ENCODE data around the gene SPTBN2.
"Not testable (repeated sequence)": the region's sequence is repeated elsewhere in the genome, so short reads cannot be mapped to it uniquely, and the experiment has no call there.

Gene SPTBN2

DNA sequence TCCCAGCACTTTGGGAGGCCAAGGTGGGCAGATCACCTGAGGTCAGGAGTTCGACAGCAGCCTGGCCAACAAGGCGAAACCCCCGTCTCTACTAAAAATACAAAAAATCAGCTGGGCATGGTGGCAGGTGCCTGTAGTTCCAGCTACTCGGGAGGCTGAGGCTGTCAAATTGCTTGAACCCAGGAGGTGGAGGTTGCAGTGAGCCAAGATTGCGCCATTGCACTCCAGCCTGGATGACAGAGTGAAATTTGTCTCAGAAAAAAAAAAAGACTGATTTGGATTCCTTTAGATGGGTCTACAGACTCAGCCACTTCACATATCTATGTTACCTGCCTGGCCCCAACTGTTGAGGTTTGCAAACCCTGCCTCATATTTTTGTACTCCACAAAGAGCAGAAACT lies 4.8 kb downstream of the SPTBN2 start:
- DNase-seq (ENCODE audit: low spot score) = not testable (repeated sequence)

DNA sequence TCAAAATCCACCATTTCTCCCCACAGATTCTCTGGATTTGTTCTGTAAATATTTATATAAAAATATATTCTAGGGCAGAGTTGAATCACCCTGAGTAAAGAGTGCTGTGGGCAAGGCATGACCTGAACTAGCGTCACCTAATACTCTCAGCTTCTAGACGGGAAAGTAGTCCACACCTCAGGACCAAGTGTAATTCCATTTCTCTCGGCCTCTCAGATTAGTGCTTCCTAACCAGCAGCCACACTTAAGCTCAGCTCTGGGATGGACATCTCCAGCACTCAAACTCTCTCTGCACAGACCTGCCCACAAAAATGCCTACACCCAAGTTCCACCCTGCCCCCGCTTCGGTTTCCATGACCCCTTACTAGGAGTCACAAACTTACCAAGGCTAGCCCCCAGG lies 5.3 kb downstream of the SPTBN2 start:
- no peak for DNase-seq (ENCODE audit: low spot score)

DNA sequence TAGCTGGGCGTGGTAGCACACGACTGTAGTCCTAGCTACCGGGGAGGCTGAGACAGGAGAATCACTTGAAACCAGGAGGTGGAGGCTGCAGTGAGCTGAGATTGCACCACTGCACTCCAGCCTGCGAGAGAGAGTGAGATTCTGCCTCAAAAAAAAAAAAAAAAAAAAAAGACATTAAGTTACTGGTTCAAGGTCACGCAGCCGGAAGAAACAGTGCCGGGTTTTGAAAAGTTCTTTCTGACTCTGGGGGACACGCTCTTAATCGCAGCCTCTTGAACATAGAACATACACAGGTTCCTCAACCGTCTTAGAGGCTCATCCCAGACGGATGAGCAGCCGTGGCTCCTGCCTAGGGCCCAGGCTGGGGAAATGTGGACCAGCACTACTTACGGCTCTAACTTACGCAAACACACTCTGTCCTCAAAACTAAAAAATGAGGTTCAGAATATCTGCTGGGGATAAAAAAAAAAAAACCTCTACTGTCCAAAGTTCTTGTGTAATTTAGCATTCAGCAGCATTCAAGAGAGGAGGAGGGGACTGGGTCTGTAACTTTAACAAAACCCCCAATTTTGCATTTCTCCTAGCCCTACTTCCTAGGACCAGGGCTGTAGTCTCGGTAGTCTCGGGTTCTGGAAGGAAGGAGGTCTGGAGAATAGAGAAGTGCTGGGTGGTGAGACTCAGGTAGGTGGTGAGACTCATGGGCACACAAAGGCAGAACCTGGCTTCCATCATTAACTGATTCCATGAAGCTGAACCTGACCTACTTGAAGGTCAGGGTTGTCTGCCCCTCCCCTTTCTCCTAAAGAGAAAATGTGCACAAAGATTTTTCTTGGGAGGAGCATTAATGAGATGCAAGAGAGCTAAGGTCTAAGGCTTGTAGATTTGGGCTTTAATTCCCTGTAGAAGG lies 6.0 kb downstream of the SPTBN2 start:
- DNase-seq (ENCODE audit: low spot score) = no peak

DNA sequence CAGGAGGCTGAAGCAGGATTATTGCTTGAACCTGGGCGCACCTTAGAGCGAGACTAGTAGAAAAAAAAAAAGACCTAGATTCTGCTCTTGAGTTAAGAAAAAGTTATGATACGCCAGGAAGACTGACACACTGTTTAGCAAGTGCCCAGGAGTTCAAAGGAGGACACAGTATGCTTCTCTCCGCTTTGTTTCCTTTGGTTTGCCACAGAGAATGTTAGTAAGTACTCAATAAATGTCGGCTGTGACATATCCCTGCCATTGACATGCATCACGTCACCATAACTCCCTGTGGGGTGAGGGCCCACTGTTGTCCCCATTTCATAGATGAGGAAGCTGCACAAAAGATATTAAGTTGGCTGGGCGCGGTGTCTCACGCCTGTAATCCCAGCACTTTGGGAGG lies 7.1 kb downstream of the SPTBN2 start:
- DNase-seq (ENCODE audit: low spot score) = no peak

DNA sequence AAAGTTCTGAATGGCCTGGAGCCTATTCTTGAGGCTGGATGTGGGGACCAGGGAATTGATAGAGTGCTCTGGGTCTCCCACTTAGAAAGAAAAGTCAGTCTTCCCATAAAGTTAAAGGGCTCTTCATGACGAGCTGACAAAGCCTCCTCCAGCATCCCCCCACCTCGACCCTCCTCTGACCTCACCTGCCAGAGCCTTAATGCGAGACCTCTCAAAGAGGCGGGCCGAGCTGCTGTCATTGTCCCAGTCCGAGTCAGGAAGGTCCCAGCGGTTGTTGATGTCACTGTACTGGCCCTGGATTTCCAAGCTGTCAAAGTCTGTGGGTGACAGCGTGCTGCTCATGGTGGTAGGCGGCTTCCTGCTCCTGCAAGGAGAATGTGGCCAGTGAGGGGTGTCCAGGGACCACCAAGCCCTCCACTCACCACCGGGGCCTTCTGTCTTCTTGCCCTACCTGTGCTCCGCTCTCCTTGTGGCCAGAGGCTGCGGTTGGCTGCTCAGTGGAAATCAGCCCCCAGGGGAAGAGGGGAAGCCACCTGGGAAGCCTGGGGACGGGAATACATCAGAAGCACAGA lies 8.0 kb downstream of the SPTBN2 start:
- no peak for DNase-seq (ENCODE audit: low spot score)

DNA sequence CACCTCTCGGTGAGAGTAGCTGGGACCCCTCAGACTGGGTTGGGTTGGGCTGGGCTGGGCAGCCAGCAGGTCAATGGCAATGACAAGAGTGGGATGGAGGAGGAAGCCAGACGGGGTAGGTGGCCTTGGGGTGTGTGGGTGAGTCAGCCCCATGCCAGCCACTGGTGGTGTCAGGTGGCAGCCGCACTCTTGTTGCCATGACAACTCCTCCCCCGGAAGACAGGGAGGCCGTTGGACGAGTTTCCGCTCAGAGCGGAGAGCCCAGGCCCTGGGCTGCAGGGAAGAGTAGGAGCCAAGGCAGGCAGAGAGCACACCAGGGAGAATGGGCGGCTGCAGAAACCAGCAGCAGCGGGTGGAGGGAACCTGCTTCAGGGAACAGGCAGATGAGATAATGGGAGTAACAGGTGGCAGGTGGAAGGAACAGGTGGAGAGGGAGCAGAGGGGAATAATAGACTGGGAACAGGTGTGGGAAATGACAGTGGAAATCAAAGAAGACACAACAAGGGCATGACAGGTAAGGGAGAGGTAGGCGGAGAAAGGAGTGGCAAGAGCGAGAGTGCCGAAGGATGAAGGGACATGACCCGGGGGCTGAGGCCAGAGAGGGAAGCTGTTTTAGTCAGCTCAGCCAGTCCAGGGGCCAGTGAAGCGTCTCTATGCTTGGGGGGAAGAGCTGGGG lies 8.7 kb downstream of the SPTBN2 start:
- DNase-seq (ENCODE audit: low spot score) = no peak

DNA sequence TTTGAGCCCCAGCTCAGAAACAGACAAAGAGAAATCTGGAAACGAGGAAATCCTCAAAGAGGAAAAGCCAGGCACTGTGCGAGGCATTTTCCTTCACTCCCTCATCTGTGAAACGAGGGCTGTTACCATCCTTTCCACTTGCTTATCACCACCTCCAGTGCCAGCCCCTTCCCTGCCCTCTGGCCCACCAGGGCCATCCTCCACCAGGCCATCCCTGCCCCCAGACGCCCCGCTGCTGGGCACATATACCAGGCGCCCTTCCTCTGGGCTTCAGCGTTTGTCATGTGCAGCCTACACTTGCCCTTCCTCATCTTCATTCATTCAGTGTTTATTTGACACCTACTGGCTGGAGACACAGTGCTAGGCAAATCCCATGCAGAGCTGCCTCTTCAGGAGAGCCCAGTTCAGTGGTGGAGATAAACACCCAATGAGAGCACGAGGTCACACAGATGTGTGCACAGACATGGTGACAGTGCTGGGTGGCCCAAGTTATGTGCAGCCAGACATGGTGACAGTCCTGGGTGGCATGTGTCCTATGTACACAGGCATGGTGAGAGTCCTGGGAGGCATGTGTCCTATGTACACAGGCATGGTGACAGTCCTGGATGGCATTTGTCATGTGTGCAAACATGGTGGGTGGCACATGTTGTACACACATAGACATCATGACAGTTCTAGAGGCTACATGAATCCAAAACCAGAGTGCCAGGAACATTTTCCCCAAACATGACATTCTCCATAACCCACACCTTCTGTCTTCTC lies 9.7 kb downstream of the SPTBN2 start:
- no peak for DNase-seq (ENCODE audit: low spot score)

DNA sequence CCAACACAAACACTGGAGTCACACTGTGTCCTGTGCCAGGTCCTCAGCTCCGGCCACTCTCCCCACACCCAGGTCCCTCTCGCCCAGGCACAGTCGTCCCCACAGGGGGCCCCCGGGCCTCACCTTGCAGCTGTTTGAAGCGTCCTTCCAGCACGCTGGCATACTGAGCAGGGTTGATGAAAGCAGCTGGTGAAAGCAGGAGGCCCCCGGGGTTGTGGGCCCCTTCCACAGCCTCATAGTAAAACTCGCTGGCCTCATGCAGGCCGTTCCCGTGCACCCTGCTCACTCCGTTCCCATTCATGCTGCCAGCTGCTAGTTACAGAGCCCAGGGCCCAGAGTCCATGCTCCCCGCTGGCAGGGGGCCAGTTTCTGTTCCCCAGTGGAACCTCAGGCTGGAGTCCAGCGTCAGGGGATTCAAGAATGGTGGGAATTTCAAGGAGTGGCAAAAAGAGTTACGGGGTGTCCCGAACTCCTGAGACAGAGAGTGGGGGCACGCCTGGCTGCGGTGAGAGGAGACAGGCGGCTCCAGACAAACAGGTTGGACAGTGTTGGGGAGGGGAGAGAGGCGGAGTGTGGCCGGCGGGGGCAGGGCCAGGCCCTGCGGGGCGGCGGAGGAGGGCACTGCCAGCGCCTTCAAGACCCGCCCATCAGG lies 10.6 kb downstream of the SPTBN2 start:
- DNase-seq (ENCODE audit: low spot score) = no peak

DNA sequence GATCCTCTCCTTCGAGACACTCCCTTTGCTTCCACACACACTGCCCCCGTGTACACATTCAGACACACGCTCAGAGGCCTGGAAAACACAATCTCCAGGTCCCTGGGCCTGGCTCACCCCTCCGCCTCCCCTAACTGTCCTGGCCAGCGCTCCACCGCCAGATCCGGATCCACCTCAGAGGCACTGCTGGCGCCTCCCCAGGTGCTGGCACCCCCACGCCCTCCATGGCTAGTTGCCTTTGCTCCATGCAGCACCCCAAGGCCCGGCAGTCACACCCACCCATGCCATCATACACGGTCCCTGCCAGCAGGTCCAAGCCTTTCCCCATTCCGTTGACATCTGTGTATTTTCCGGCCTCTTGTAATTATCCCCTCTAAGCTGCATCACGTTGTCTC lies 11.1 kb downstream of the SPTBN2 start:
- no peak for DNase-seq (ENCODE audit: low spot score)

DNA sequence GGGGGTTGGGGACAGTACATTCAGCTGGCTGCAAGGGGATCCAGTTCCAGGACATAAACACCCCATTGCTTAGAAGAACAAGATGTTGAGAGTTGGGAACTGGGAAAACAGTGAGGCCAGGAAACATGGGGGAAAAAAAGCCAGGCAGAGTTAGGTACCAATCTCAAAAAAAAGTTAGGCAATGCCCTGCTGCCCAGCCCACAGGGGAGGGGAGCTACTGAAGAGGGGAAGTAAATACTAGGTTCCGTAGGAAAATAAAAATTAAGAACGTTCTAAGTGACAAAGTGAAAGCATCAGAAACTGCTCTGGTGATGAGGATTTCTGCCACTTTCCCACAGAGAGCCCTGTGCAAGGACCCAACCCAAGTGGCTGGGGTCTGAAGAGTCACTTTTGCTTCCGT lies 12.0 kb downstream of the SPTBN2 start:
- no peak for DNase-seq (ENCODE audit: low spot score)

DNA sequence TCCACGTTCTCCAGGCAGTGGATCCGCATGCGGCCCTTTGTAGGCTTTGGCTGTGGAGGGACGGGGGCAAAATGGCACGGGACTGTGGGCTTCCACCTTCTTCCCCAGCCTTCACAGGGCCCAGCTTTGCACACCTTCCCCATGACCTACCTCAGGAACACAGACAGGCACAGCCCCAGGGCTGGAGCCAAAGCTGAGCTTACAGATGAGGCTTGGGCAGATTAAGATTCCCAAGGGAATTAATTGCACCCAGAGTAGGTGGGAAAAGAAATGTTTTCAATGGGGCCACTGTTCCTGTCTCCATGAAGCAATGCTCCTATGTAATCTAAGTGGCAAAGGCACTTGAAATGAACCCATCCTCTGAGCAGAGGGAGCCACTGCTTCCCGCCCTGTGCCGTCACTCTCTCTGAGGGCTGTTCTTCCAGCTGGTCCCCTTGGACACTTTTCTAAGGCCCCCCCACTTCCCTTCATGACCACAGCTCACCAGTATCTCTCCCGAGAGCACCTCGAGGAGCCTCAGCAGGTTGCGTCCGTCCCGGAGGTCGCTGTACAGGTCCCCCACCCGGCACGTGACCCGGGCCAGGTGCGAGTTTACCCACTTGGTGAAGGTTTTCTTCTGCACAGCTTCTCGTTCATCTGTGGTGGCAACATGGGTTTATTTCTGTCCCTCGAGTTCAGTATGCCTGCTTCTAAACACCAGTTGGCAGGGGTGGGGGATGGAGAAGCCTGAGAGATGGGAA lies 13.5 kb downstream of the SPTBN2 start:
- no peak for DNase-seq (ENCODE audit: low spot score)

DNA sequence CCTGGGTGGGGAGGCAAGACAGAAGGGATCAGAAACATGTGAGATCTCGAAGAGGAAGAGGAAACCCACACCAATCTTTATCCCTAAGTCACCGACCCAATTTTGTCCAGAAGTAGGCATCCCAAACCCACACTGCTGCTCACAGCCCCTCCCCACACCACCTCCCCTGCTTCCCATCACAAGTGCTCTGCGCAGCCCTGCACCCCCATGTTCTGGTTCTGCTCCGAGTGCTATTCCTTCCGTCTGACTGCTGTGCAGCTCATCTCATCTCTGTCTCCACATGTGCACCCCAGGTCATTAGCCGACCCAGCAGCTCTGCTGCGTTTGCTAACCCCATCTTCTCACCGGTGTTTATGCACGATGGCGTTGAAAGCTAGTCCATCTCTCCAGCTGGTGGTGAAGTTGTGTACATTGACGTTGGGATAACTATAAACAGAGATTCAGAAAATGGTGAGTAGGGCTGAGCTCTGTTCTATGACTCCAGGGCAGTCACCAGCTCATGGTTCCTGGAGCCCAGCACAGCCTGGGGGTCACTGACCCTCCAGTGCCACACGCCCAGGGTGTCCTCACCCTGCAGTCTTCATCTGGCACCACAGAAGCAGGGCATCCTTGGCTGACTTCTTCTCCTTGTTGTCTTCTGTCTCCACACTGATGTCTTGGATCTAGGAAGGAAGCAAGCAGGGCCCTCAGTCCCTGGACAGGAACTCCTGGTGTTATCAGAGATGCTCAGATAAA lies 15.1 kb downstream of the SPTBN2 start:
- DNase-seq (ENCODE audit: low spot score) = no peak

DNA sequence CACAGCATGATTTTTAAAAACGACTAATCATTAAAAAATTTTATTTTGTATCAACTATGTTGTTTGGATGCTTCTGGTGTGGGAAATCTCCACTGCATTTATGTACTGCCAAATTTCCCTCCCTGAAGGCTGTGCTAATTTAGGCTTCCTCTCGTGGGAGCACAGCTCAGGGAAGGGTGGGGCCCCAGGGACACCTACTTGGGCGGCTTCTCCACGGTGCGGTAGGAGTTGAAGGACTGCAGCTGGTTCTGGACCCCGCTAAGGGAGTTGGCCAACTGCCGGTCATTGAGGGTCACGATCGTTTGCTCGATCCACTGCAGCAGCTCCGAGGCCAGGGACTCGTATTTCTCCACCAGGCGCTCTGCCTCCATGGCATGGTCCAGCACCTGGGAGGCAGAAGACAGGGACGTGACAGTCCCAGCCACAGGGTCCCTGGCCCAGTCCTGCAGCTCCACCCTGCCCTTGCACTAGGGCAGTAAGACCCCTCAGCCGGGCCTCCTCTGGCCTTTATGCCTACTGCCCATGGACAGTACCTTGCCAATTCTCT lies 18.6 kb downstream of the SPTBN2 start:
- no peak for DNase-seq (ENCODE audit: low spot score)

DNA sequence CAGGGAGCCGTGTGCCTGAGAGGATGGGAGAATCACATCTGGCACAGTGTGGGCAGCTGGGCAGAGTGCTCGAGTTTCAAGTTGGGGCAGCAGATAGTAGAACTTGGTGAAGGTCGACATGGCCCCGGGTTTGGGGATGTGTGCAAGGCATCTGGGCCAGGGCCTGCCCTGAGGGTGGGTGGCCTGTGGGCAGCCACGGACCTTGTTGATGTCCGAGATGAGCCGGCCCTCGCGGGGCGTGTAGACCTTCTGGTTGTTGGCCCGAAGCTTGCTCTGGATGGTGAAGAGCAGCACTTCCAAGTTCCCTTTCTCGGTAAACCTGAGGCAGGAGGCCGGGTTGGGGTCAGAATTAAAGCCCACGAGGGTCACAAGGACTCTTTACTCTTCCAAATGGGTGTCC lies 20.3 kb downstream of the SPTBN2 start:
- no peak for DNase-seq (ENCODE audit: low spot score)

DNA sequence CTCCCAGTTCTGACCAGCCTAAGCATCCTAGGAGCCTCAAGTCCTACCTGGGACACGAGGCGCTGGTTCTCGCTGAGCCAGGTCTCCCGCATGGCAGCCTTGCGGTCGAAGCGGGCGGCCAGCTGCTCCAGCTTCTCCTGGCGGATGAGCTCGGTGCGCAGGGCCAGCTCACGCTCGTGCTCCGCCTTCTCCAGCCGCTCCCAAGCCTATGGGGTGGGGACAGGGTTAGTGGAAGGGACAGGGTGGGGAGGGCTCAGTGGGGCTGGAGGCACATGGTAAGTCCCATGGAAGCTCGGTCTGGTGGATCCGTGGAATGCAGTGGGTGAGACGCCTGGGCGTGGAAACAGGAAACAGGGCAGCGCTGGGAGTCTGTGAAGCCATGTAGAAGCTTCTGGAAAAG lies 20.9 kb downstream of the SPTBN2 start:
- no peak for DNase-seq (ENCODE audit: low spot score)

DNA sequence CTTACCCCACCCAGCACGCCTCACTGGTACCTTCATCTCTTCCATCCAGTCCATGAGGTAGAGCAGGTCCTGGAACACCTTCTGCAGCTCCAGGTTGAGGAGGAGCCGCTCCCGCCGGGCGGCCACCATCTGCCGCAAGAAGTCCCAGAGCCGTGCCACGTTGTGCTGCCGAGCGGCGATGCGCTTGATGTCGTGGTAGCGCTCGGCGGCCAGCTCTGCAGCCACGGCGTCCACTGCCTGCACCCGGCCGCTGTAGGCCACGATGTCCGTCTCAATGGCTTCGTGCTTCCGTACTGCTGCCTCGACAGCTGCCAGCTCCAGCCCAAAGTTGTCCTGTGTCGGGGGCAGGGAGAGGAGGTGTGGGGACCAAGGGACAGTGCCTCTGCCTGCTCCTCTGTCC lies 21.5 kb downstream of the SPTBN2 start:
- no peak for DNase-seq (ENCODE audit: low spot score)

DNA sequence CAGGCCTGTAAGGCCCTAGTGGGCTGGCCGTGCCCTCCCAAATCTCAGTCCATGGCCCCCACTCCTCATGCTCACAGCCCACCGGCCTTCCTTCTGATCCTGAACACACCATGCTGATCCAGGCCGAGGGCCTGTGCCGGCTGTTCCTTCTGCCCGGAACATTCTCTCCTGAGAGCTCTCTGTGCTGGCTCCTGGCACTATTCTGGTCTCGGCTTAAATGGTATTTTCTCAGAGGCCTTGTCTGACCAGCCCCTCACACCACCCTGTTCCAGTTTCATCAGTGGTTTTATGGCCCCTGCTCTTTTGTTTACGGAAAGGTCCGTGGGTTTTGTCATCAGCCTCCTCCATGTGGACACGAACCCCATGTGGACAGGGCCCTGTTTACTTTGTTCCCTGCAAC lies 22.0 kb downstream of the SPTBN2 start:
- no peak for DNase-seq (ENCODE audit: low spot score)

DNA sequence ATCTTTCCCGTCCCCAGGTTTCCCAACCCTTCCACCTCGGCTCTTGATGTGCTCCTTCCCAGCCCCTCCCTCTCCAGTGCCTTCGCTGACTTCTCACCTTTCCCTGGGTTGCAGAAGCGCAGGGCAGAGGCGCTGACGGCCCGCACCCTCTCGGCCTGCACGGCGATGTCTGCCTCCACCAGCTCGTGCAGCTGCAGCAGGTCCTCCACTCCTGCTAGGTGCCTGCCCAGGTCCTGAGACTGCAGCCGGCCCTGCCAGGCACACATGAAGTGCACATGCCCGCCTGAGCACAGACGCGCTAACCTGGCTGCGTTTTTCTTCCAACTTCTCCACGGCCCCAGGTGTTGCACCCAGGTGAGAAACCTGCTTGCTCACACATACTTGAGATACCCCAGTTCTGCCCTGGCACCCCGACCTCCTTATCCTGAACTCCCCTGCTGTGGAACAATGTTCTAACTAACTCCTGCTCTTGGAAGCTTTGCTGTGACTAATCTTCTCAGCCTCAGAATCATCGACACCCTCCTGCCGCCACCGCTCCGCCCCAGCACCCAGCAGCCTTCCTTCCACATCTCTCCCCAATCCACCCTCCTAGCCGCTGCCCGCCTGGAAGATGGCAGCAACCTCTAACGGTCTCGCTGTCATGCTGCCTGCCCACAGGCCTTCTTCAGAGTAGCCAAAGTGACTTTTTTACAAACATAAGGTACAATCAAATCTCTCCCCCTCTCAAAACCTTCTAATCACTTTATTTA lies 23.3 kb downstream of the SPTBN2 start:
- no peak for DNase-seq (ENCODE audit: low spot score)

DNA sequence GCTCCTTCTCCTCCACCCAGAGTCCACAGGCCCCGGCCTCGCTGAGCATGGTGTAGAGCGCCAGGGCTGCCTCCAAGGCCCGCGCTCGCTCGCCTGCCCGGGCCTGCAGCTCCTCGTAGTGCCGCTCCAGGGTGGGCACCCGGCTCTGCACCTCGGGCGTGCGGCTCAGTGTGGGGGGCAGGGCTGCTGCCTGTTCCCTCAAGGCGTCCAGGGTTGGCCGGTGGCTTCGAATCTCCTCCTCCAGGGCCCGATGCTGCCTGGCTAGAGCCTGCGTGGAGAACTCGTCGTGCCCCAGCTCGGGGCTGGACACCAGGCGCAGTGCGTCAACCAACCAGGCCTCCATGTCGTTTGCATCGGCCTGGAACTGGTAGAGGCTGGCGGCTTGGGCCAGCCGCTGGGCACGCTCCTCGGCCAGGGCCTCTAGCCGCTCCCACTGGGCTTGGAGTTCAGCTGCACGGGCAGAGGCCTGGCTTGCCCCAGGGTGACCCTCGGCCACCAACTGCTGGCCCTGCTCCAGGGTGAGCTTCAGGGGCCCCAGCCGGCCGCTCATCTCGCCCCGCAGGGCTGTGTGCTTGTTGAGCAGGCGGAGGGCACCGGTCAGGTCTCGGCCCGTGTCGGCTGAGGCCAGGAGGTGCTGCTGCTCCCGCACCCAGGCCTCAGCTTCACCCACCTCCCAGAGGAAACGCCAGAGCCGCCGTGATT lies 24.2 kb downstream of the SPTBN2 start:
- no peak for DNase-seq (ENCODE audit: low spot score)

Data from LoVo (cell line).